ENCODE measurements around the gene ADAR. TPM values are rescaled to one million over a fixed set of nuclear protein-coding genes. Genes with fewer than 3 reads are reported as not detected.

ADAR gene
- total RNA-seq, 1 donor from 2014 or later: 128 TPM

- no peak overlapping the region for H2AFZ ChIP-seq (replicated peaks)
- H3K36me3 Mint-ChIP-seq: peaks cover 21% of the 10 kb centered on the region
These were observed 29.9 kb downstream of the ADAR start for GRCh38 chr1:154578058-154578418.

GRCh38 chr1:154577346-154578057 is 30.5 kb downstream of the ADAR start:
- Mint-ChIP-seq H3K4me1 (peaks cover 17% of the 10 kb centered on the region), H3K27ac (no peak overlapping the region), H3K27me3 (ENCODE audit: insufficient read depth, low read depth) (peaks cover 9% of the 10 kb centered on the region), H3K36me3 (peaks cover 21% of the 10 kb centered on the region), H3K9me3 (no peaks in the 10 kb centered on the region), H3K4me3 (no peak overlapping the region)
- no peak overlapping the region for H3K4me2 ChIP-seq
- no peaks in the 10 kb centered on the region for H3K27me3 ChIP-seq
- no peaks in the 10 kb centered on the region for H3K9me3 ChIP-seq (ENCODE audit: low read depth)
- no peak overlapping the region for H3K27ac ChIP-seq
- no peak for DNase-seq (ENCODE audit: low spot score)
- no peaks in the 10 kb centered on the region for H3K79me2 ChIP-seq (ENCODE audit: low read depth)
- no peaks in the 10 kb centered on the region for H4K20me1 ChIP-seq (ENCODE audit: low read depth)
- no peaks in the 10 kb centered on the region for H3K36me3 ChIP-seq
- no peak overlapping the region for H3K9ac ChIP-seq
- no peaks in the 10 kb centered on the region for H3F3A ChIP-seq (ENCODE audit: low read depth)
- no peak overlapping the region for H2AFZ ChIP-seq (replicated peaks)
- H3K4me1 ChIP-seq: peaks cover 5% of the 10 kb centered on the region
- no peak overlapping the region for H3K4me3 ChIP-seq
- TF ChIP-seq EZH2phosphoT487 (IDR thresholded peaks at IDR 0.05) (no peak), EZH2 (IDR thresholded peaks at IDR 0.05) (no peak), CTCF (IDR thresholded peaks at IDR 0.05) (no peak)

More at GRCh38 chr1:154578058-154578418, 29.9 kb downstream of the ADAR start:
- H3K4me3 ChIP-seq: no peak overlapping the region
- no peaks in the 10 kb centered on the region for H3K9me3 ChIP-seq (ENCODE audit: low read depth)
- no peaks in the 10 kb centered on the region for H3K36me3 ChIP-seq
- H3K4me1 ChIP-seq: peaks cover 5% of the 10 kb centered on the region
- no peaks in the 10 kb centered on the region for H3F3A ChIP-seq (ENCODE audit: low read depth)
- no peak overlapping the region for H3K4me2 ChIP-seq
- Mint-ChIP-seq H3K9me3 (no peaks in the 10 kb centered on the region), H3K27me3 (ENCODE audit: insufficient read depth, low read depth) (peaks cover 9% of the 10 kb centered on the region), H3K4me3 (no peak overlapping the region), H3K27ac (no peak overlapping the region), H3K4me1 (peaks cover 15% of the 10 kb centered on the region)
- no peaks in the 10 kb centered on the region for H3K27me3 ChIP-seq
- H3K27ac ChIP-seq: no peak overlapping the region
- H4K20me1 ChIP-seq (ENCODE audit: low read depth): no peaks in the 10 kb centered on the region
- TF ChIP-seq EZH2 (IDR thresholded peaks at IDR 0.05): no peak
- no peak for TF ChIP-seq EZH2phosphoT487 (IDR thresholded peaks at IDR 0.05)
- no peak for TF ChIP-seq CTCF (IDR thresholded peaks at IDR 0.05)
- H3K79me2 ChIP-seq (ENCODE audit: low read depth): no peaks in the 10 kb centered on the region
- DNase-seq (ENCODE audit: low spot score): no peak
- H3K9ac ChIP-seq: no peak overlapping the region

GRCh38 chr1:154575951-154576566 is 31.9 kb downstream of the ADAR start:
- Mint-ChIP-seq H3K4me1 (peaks cover 20% of the 10 kb centered on the region), H3K27me3 (ENCODE audit: insufficient read depth, low read depth) (peaks cover 12% of the 10 kb centered on the region), H3K27ac (no peak overlapping the region), H3K4me3 (no peak overlapping the region), H3K36me3 (peaks cover 15% of the 10 kb centered on the region), H3K9me3 (no peaks in the 10 kb centered on the region)
- Histone ChIP-seq H3K79me2 (ENCODE audit: low read depth) (no peaks in the 10 kb centered on the region), H3F3A (ENCODE audit: low read depth) (no peaks in the 10 kb centered on the region), H3K4me3 (no peak overlapping the region), H4K20me1 (ENCODE audit: low read depth) (no peaks in the 10 kb centered on the region), H3K9ac (no peak overlapping the region), H3K36me3 (no peaks in the 10 kb centered on the region), H3K27me3 (no peaks in the 10 kb centered on the region), H3K9me3 (ENCODE audit: low read depth) (no peaks in the 10 kb centered on the region), H3K4me1 (peaks cover 5% of the 10 kb centered on the region), H2AFZ (replicated peaks) (no peak overlapping the region), H3K4me2 (no peak overlapping the region), H3K27ac (no peak overlapping the region)
- DNase-seq (ENCODE audit: low spot score): no peak
- TF ChIP-seq EZH2 (IDR thresholded peaks at IDR 0.05): no peak
- no peak for TF ChIP-seq CTCF (IDR thresholded peaks at IDR 0.05)
- no peak for TF ChIP-seq EZH2phosphoT487 (IDR thresholded peaks at IDR 0.05)
